Measurements from ENCODE around the gene CSRP1.

The CSRP1 gene

GRCh38 chr1:201455098-201455497 lies 51.8 kb downstream of the CSRP1 start:
- no peak for DNase-seq (ENCODE audit: low read depth)

GRCh38 chr1:201454608-201455007 lies 52.3 kb downstream of the CSRP1 start:
- DNase-seq (ENCODE audit: low read depth), result no peak

- DNase-seq (ENCODE audit: low read depth), result no peak
Observed at GRCh38 chr1:201452866-201453265, 54.1 kb downstream of the CSRP1 start.

- DNase-seq (ENCODE audit: low read depth), result no peak
Observed at GRCh38 chr1:201450721-201451291, 56.1 kb downstream of the CSRP1 start.

- DNase-seq (ENCODE audit: low read depth), result no peak
Observed at GRCh38 chr1:201448990-201449389, 57.9 kb downstream of the CSRP1 start.

DNA sequence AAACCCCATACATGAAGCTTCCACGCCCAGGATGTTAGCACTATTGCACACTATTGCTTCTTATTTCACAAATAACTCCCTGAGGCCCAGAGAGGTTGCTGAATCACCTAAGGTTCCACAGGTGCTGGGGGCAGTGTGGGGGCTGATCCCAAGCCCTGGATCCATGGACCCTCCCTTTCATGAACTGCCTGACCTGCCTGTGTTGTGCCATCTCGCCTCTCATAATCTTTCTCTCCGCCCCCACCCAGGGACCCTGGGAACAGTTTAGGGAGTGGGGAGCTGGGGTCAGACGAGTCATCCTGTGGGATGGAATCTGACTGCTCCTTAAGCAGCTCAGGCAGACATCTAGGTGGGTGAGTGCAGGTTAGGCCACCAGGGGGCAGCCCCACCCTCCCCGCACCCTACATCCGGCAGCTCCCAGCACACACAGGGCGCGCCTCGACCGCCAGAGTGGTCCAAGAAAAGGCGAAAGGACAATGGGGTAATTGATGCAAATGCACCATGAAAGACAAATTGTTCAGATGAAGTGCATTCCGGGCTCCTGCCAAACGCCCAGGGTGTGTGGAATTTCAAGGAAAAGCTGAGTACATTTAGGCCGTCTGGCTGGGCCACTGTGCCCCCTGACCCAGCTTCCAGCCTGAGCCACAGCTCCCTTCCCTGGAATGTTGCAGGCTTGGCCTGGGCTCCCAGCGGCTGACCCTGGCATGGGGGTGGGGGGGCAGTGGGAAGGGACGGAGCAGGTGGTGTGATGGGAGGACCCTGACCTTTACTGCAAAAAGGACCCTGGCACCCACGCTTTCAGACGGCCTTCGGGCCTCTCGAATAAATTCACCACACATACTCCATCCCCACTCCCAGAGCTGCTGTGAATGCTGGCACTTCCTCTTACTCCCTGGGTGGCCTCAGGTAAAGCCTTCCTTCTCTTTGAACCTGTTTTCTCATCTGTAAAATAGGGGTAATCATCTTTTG lies 58.7 kb downstream of the CSRP1 start:
- DNase-seq (ENCODE audit: low read depth), result peak; percentile 34

DNA sequence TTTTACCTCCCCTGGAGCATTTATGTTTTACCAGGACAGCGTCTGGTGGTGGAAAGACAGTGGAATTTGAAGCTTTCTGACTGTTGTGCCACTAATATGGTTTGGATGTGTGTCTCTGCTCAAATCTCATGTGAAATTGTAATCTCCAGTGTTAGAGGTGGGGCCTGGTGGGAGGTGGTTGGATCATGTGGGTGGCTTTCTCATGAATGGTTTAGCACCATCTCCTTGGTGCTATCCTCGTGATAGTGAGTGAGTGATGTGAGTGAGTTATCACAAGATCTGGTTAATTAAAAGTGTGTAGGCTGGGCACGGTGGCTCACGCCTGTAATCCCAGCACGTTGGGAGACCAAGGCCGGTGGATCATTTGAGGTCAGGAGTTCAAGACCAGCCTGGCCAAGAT lies 61.6 kb downstream of the CSRP1 start:
- DNase-seq (ENCODE audit: low read depth), result no peak

DNA sequence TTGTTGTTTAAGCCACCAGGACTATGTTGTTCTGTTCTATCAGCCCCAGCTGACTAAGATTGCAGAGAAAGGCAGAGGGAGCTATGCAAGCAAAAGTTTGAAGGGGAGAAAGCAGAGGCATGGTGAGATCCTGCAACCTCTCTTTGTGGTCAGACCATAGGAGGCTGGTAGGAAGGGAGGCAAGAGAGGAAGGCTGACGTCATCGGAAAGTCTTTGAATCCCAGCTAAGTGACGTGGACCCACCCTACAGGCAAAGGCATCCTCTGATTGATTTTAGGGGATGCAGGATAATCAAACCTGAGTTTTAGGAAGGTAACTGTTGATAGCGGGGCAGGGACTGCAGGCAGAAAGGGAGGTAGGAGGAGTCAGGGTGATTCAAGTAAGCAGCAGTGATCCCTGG lies 62.1 kb downstream of the CSRP1 start:
- DNase-seq (ENCODE audit: low read depth), result no peak

DNA sequence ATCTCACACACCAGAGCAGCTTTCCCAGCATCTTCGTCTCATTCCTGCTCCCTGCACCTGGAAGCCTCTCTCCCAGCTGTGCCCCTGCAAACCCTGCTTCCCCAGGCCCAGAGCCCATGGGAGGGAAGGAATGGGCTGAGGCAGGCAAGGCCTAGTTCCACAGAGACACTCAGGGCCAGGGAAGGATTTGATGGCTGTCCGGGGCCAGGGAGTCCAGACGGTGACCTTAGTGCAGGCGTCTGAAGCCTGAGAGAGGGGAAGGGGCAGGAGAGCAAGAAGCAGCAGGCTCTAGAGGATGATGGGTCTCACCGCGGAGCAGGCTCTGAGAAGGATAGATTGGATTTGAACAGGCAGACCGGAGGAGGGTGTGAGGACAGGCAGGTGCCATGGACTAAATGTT lies 63.2 kb downstream of the CSRP1 start:
- no peak for DNase-seq (ENCODE audit: low read depth)

DNA sequence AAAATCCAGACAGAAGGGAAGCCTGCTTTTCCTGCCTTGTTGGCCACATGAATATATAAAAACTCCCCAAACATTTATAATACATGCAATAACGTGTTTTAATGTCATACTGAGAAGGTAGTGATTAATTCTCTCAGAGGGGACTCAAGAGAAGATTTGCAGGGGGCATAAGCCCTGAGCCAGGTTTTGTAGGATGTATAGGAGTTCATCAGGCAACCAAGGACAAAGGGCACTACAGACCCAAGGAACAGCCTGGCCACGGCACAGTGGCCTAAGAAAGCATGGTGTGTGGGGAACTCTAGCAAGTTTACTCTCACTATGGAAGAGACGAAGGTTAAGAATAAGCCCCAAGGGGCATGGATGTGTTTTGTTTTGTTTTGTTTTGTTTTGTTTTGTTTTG lies 70.0 kb downstream of the CSRP1 start:
- no peak for DNase-seq (ENCODE audit: low read depth)

- no peak for DNase-seq (ENCODE audit: low read depth)
Observed at GRCh38 chr1:201436393-201436792, 70.5 kb downstream of the CSRP1 start.

- no peak for DNase-seq (ENCODE audit: low read depth)
Observed at GRCh38 chr1:201434266-201434665, 72.7 kb downstream of the CSRP1 start.

- no peak for DNase-seq (ENCODE audit: low read depth)
Observed at GRCh38 chr1:201433609-201434008, 73.3 kb downstream of the CSRP1 start.

Data from activated gamma-delta T cell treated with anti-CD3 and anti-CD28 coated beads, Interleukin-2, amount 50 U/mL, for 16 hours (primary cell).